ENCODE data around the gene ATP6V1G1. TPM values are rescaled to one million over a fixed set of nuclear protein-coding genes. Genes with fewer than 3 reads are reported as not detected.
"Not testable (repeated sequence)": the region's sequence is repeated elsewhere in the genome, so short reads cannot be mapped to it uniquely, and the experiment has no call there.

The ATP6V1G1 gene
- total RNA-seq, 1 donor from 2014 or later: 188 TPM

- no peak overlapping the region for H3K27ac ChIP-seq (ENCODE audit: low read depth, low read length)
- DNase-seq (ENCODE audit: low read depth): no peak
- no peak for FAIRE-seq
- H3K36me3 ChIP-seq (ENCODE audit: insufficient read depth, low read length): no peaks in the 10 kb centered on the region
- Mint-ChIP-seq H3K4me1 (ENCODE audit: low read depth, unreplicated experiment) (no peaks in the 10 kb centered on the region), H3K4me3 (ENCODE audit: unreplicated experiment) (no peak overlapping the region), H3K27ac (ENCODE audit: unreplicated experiment) (no peak overlapping the region), H3K9me3 (ENCODE audit: unreplicated experiment) (no peaks in the 10 kb centered on the region), H3K36me3 (ENCODE audit: low read depth, unreplicated experiment) (no peaks in the 10 kb centered on the region), H3K27me3 (ENCODE audit: low read depth, unreplicated experiment) (peaks cover 4% of the 10 kb centered on the region)
- no peaks in the 10 kb centered on the region for H3K4me1 ChIP-seq (ENCODE audit: insufficient read depth, low read length)
- no peak overlapping the region for H3K9ac ChIP-seq (ENCODE audit: low read length)
- H3K9me3 ChIP-seq (ENCODE audit: insufficient read depth, low read depth, low read length): no peaks in the 10 kb centered on the region
- H4K20me1 ChIP-seq (ENCODE audit: insufficient read depth, low read length): no peaks in the 10 kb centered on the region
- TF ChIP-seq EZH2 (IDR thresholded peaks at IDR 0.05; ENCODE audit: insufficient read depth, low read length) (no peak), CTCF (IDR thresholded peaks at IDR 0.05; ENCODE audit: insufficient read depth, low read depth, low read length) (no peak)
- H3K27me3 ChIP-seq (ENCODE audit: insufficient read depth, low read length): peaks cover 2% of the 10 kb centered on the region
- H3K79me2 ChIP-seq (ENCODE audit: insufficient read depth, low read length): no peaks in the 10 kb centered on the region
- no peak overlapping the region for H3K4me3 ChIP-seq (ENCODE audit: insufficient read depth, low read depth, low read length)
- H3K4me2 ChIP-seq (ENCODE audit: low read length): no peak overlapping the region
- no peak overlapping the region for H2AFZ ChIP-seq (ENCODE audit: low read depth, low read length)
Measured at GRCh38 chr9:114574438-114574837, 13.1 kb upstream of the ATP6V1G1 start.

- H4K20me1 ChIP-seq (ENCODE audit: insufficient read depth, low read length); H3K27ac Mint-ChIP-seq (ENCODE audit: unreplicated experiment); H3K4me2 ChIP-seq (ENCODE audit: low read length); FAIRE-seq; H3K4me3 ChIP-seq (ENCODE audit: insufficient read depth, low read depth, low read length); H3K9ac ChIP-seq (ENCODE audit: low read length); H3K27ac ChIP-seq (ENCODE audit: low read depth, low read length); H3K4me1 Mint-ChIP-seq (ENCODE audit: low read depth, unreplicated experiment); H3K27me3 Mint-ChIP-seq (ENCODE audit: low read depth, unreplicated experiment); H3K27me3 ChIP-seq (ENCODE audit: insufficient read depth, low read length); H3K9me3 Mint-ChIP-seq (ENCODE audit: unreplicated experiment); DNase-seq (ENCODE audit: low read depth); H3K79me2 ChIP-seq (ENCODE audit: insufficient read depth, low read length); H3K36me3 ChIP-seq (ENCODE audit: insufficient read depth, low read length); H3K36me3 Mint-ChIP-seq (ENCODE audit: low read depth, unreplicated experiment); H3K9me3 ChIP-seq (ENCODE audit: insufficient read depth, low read depth, low read length); H3K4me1 ChIP-seq (ENCODE audit: insufficient read depth, low read length); H2AFZ ChIP-seq (ENCODE audit: low read depth, low read length); H3K4me3 Mint-ChIP-seq (ENCODE audit: unreplicated experiment): not testable (repeated sequence)
Measured at GRCh38 chr9:114576779-114577178, 10.8 kb upstream of the ATP6V1G1 start.

GRCh38 chr9:114578134-114578533 lies 9.4 kb upstream of the ATP6V1G1 start:
- DNase-seq (ENCODE audit: low read depth); H3K4me1 Mint-ChIP-seq (ENCODE audit: low read depth, unreplicated experiment): not testable (repeated sequence)

More at GRCh38 chr9:114578134-114578533, 9.4 kb upstream of the ATP6V1G1 start:
- not testable (repeated sequence) for H3K4me3 ChIP-seq (ENCODE audit: insufficient read depth, low read depth, low read length); H2AFZ ChIP-seq (ENCODE audit: low read depth, low read length); H3K27ac Mint-ChIP-seq (ENCODE audit: unreplicated experiment); H4K20me1 ChIP-seq (ENCODE audit: insufficient read depth, low read length); H3K27ac ChIP-seq (ENCODE audit: low read depth, low read length); H3K79me2 ChIP-seq (ENCODE audit: insufficient read depth, low read length); FAIRE-seq; H3K9me3 Mint-ChIP-seq (ENCODE audit: unreplicated experiment); H3K9me3 ChIP-seq (ENCODE audit: insufficient read depth, low read depth, low read length); H3K4me1 ChIP-seq (ENCODE audit: insufficient read depth, low read length); H3K27me3 Mint-ChIP-seq (ENCODE audit: low read depth, unreplicated experiment); H3K4me2 ChIP-seq (ENCODE audit: low read length); H3K9ac ChIP-seq (ENCODE audit: low read length); H3K27me3 ChIP-seq (ENCODE audit: insufficient read depth, low read length); H3K36me3 Mint-ChIP-seq (ENCODE audit: low read depth, unreplicated experiment); H3K4me3 Mint-ChIP-seq (ENCODE audit: unreplicated experiment); H3K36me3 ChIP-seq (ENCODE audit: insufficient read depth, low read length)

Data from astrocyte (in vitro differentiated cells and primary cell).